ENCODE results near the gene MUC3A. TPM values are rescaled to one million over a fixed set of nuclear protein-coding genes. Genes with fewer than 3 reads are reported as not detected.

Gene MUC3A
- total RNA-seq, 4 donors from 2014 or later, result not detected

- no peaks in the 10 kb centered on the region for H3K36me3 ChIP-seq
- peaks cover 16% of the 10 kb centered on the region for H3K4me1 ChIP-seq
- no peaks in the 10 kb centered on the region for H3K9me3 ChIP-seq
- TF ChIP-seq POLR2AphosphoS5 (IDR thresholded peaks at IDR 0.05) (no peak), CTCF (IDR thresholded peaks at IDR 0.05) (no peak), EP300 (IDR thresholded peaks at IDR 0.05) (no peak), POLR2A (IDR thresholded peaks at IDR 0.05) (no peak)
- no peak overlapping the region for H3K4me3 ChIP-seq
- H3K27me3 ChIP-seq, result peaks cover 85% of the 10 kb centered on the region
- DNase-seq (ENCODE audit: low spot score in 2 of 2), result no peak
- WGBS, result 19% methylated on average over 24 of the region's 25 CpGs
- H3K27ac ChIP-seq, result no peak overlapping the region
Observed at GRCh38 chr7:100965045-100965722, 15.8 kb downstream of the MUC3A start.

- peak; percentile 37 to 96 for TF ChIP-seq CTCF (IDR thresholded peaks at IDR 0.05)
- TF ChIP-seq EP300 (IDR thresholded peaks at IDR 0.05), result no peak
- peak in 1 of 2 donors; percentile 85 for DNase-seq (ENCODE audit: low spot score in 2 of 2)
- peak overlapping the region; percentile 38 for H3K4me3 ChIP-seq
Observed at GRCh38 chr7:100965723-100966541, 16.6 kb downstream of the MUC3A start.

DNA sequence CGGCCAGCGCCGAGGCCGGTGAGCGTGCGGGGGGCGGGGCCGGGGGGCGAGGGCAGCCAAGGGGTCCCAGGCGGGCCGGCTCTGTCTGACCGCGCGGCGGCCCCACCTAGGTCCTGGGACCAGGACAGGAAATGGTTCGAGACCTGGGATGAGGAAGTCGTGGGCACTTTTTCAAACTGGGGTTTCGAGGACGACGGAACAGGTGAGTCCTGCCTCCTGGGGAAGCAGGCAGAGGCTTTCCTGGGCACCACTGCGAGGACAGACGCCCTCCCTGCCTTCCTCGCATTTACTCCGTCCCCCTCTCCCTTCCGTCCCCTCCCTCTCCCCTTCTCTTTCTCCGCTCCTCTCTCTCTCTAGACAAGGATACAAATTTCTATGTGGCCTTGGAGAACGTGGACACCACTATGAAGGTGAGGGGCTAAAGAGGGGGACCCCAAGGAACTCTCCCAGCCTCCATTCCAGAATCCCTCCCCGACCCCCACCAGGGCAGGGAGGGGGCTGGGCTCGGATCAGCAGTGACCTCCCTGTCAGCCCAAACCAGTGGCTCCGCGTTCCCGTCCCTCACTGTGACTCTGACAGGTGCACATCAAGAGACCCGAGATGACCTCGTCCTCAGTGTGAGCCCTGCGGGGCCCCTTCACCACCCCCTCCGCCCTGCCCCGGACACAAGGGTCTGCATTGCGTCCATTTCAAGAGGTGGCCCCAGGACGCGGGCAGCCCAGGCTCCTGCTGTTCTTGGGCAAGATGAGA lies 17.4 kb downstream of the MUC3A start:
- Histone ChIP-seq H3K9me3 (no peaks in the 10 kb centered on the region), H3K27ac (no peak overlapping the region), H3K4me3 (peak overlapping the region; percentile 38), H3K36me3 (no peaks in the 10 kb centered on the region), H3K27me3 (peaks cover 79% of the 10 kb centered on the region), H3K4me1 (peaks cover 16% of the 10 kb centered on the region)
- 14% methylated on average over 40 of the region's 40 CpGs for WGBS
- DNase-seq (ENCODE audit: low spot score in 2 of 2), result peak in 1 of 2 donors; percentile 84
- TF ChIP-seq POLR2AphosphoS5 (IDR thresholded peaks at IDR 0.05) (no peak), CTCF (IDR thresholded peaks at IDR 0.05) (no peak), EP300 (IDR thresholded peaks at IDR 0.05) (no peak), POLR2A (IDR thresholded peaks at IDR 0.05) (no peak)

More at GRCh38 chr7:100965723-100966541, 16.6 kb downstream of the MUC3A start:
- Histone ChIP-seq H3K27me3 (peaks cover 79% of the 10 kb centered on the region), H3K9me3 (no peaks in the 10 kb centered on the region), H3K4me1 (peaks cover 16% of the 10 kb centered on the region), H3K27ac (no peak overlapping the region), H3K36me3 (no peaks in the 10 kb centered on the region)
- under 1% methylated on average over 36 of the region's 58 CpGs for WGBS

DNA sequence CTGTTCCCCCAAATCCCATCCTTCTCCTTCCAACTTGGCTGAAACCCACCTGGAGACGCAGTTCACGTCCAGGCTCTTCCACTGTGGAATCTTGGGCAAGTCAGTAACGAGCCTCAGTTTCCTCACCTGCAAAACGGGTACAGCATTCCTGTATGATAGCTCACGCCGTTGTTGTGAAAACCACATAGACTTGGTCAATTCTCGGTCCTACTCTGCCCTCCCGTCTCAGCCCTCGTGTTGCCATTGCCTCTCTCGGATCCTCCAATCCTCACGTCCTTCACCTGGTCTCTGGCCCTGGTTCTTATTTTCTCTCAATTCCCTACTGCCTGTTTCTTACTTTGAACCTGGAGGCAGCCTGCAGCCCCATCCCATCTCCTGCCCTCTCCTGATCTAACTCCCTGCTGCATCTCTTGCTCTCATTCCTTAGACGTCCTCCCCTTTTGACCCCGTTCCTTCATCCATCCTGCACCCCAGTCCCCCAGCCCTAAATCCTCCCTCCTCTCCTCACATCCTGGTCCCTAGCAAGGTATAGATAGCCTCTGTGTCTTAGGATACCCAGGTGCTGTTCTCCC lies 18.0 kb downstream of the MUC3A start:
- 45% methylated on average over 13 of the region's 13 CpGs for WGBS
- TF ChIP-seq POLR2AphosphoS5 (IDR thresholded peaks at IDR 0.05) (no peak), POLR2A (IDR thresholded peaks at IDR 0.05) (no peak), EP300 (IDR thresholded peaks at IDR 0.05) (no peak), CTCF (IDR thresholded peaks at IDR 0.05) (no peak)
- Histone ChIP-seq H3K4me3 (no peak overlapping the region), H3K27me3 (peaks cover 79% of the 10 kb centered on the region), H3K36me3 (no peaks in the 10 kb centered on the region), H3K9me3 (no peaks in the 10 kb centered on the region), H3K4me1 (peaks cover 16% of the 10 kb centered on the region), H3K27ac (no peak overlapping the region)
- no peak for DNase-seq (ENCODE audit: low spot score in 2 of 2)
